ENCODE measurements around the gene ABCC4.

ABCC4 gene

GRCh38 chr13:95106562-95106961 is 194.7 kb downstream of the ABCC4 start (continued):
- no peak for TF ChIP-seq BCL6B (tag by site-specific recombination; IDR thresholded peaks at IDR 0.05)
- no peak for TF ChIP-seq ZNF830 (tag by site-specific recombination; IDR thresholded peaks at IDR 0.05; ENCODE audit: low read depth)

GRCh38 chr13:95100525-95101433 is 200.5 kb downstream of the ABCC4 start:
- no peaks in the 10 kb centered on the region for H3K9me3 ChIP-seq (ENCODE audit: control insufficient read depth, insufficient read depth, low read depth, low read length)
- H3K27ac ChIP-seq (ENCODE audit: extremely low read depth, low read depth, low read length): no peak overlapping the region
- H3K4me3 ChIP-seq (ENCODE audit: low read depth, low read length): no peak overlapping the region
- no peaks in the 10 kb centered on the region for H3K36me3 ChIP-seq (ENCODE audit: control insufficient read depth in 2 of 2, insufficient read depth in 1 of 2, low read length in 2 of 2)
- CTCF ChIA-PET: interaction anchor here (0.7 kb wide), 1 partner anchor 823 kb away, joined by 3 read pairs; no protein-coding TSS in a partner anchor
- no peaks in the 10 kb centered on the region for H3K4me1 ChIP-seq (ENCODE audit: control insufficient read depth, insufficient read depth, low read length)
- POLR2A ChIA-PET: no interaction called here
- TF ChIP-seq HOXC10 (CRISPR knock-in tag; IDR thresholded peaks at IDR 0.05) (no peak), ZNF571 (tag by site-specific recombination; IDR thresholded peaks at IDR 0.05) (no peak), ZNF677 (tag by site-specific recombination; IDR thresholded peaks at IDR 0.05) (no peak), YY2 (tag by site-specific recombination; IDR thresholded peaks at IDR 0.05) (no peak), ZNF837 (tag by site-specific recombination; IDR thresholded peaks at IDR 0.05) (no peak), ZNF626 (tag by site-specific recombination; IDR thresholded peaks at IDR 0.05) (no peak), ZNF211 (tag by site-specific recombination; IDR thresholded peaks at IDR 0.05; ENCODE audit: low read depth) (no peak), ZNF580 (tag by site-specific recombination; IDR thresholded peaks at IDR 0.05) (no peak), ZNF623 (tag by site-specific recombination; IDR thresholded peaks at IDR 0.05) (no peak), ZNF266 (tag by site-specific recombination; IDR thresholded peaks at IDR 0.05; ENCODE audit: low read depth) (no peak), ZNF585B (tag by site-specific recombination; IDR thresholded peaks at IDR 0.05) (no peak), ZNF274 (IDR thresholded peaks at IDR 0.05; ENCODE audit: low read length) (no peak), ZNF274 (tag by site-specific recombination; IDR thresholded peaks at IDR 0.05; ENCODE audit: borderline replicate concordance) (no peak), ZNF830 (tag by site-specific recombination; IDR thresholded peaks at IDR 0.05; ENCODE audit: low read depth) (no peak)
- TF ChIP-seq, protein P1, sequence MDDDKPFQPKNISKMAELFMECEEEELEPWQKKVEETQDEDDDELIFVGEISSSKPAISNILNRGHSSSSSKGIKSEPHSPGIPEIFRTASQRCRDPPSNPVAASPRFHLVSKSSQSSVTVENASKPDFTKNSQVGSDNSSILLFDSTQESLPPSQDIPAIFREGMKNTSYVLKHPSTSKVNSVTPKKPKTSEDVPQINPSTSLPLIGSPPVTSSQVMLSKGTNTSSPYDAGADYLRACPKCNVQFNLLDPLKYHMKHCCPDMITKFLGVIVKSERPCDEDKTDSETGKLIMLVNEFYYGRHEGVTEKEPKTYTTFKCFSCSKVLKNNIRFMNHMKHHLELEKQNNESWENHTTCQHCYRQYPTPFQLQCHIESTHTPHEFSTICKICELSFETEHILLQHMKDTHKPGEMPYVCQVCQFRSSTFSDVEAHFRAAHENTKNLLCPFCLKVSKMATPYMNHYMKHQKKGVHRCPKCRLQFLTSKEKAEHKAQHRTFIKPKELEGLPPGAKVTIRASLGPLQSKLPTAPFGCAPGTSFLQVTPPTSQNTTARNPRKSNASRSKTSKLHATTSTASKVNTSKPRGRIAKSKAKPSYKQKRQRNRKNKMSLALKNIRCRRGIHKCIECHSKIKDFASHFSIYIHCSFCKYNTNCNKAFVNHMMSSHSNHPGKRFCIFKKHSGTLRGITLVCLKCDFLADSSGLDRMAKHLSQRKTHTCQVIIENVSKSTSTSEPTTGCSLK (tag by site-specific recombination; IDR thresholded peaks at IDR 0.05): no peak

GRCh38 chr13:95099541-95099940 is 201.7 kb downstream of the ABCC4 start:
- Histone ChIP-seq H3K27ac (ENCODE audit: extremely low read depth, low read depth, low read length) (no peak overlapping the region), H3K4me1 (ENCODE audit: control insufficient read depth, insufficient read depth, low read length) (no peaks in the 10 kb centered on the region), H3K9me3 (ENCODE audit: control insufficient read depth, insufficient read depth, low read depth, low read length) (no peaks in the 10 kb centered on the region), H3K36me3 (ENCODE audit: control insufficient read depth in 2 of 2, insufficient read depth in 1 of 2, low read length in 2 of 2) (no peaks in the 10 kb centered on the region), H3K4me3 (ENCODE audit: low read depth, low read length) (no peak overlapping the region)
- TF ChIP-seq ZNF600 (tag by site-specific recombination; IDR thresholded peaks at IDR 0.05): no peak
- ChIA-PET POLR2A (no interaction called here), CTCF (no interaction called here)
